CD14-positive monocyte (primary cell): ENCODE measurements around the gene SERPINB11. TPM values are rescaled to one million over a fixed set of nuclear protein-coding genes. Genes with fewer than 3 reads are reported as not detected.

ENCODE experiments used
- DNase-seq, 3 donors: peaks; one replicate each; pipeline ENCODE4 v3.0.0-alpha.2; 2011 to 2022
- H2AFZ ChIP-seq: 2 replicates; pipeline ENCODE4 v1.6.0; 2012; ENCODE audit warnings: mild to moderate bottlenecking, low read depth, low read length, inconsistent platforms; ENCODE audit not compliant: insufficient read depth, poor library complexity, severe bottlenecking
- H3K27ac ChIP-seq, 2 donors: 1 replicate in 1 of 2; 2 replicates in 1 of 2; pipeline ENCODE4 v1.5.1; 2012 to 2013; ENCODE audit warnings: low read length in 2 of 2, control low read depth in 1 of 2, inconsistent platforms in 1 of 2, low read depth in 1 of 2, mild to moderate bottlenecking in 1 of 2
- H3K27me3 ChIP-seq, 2 donors: one replicate each; pipeline versions ENCODE4 v1.6.0 to v1.6.1; 2011 to 2013; ENCODE audit warnings: low read length in 2 of 2; ENCODE audit not compliant: control insufficient read depth in 2 of 2, insufficient read depth in 2 of 2
- H3K36me3 ChIP-seq, 2 donors: replicated peaks in 1 of 2; 1 replicate in 1 of 2; 2 replicates in 1 of 2; pipeline versions ENCODE4 v1.5.1 to v1.6.1; 2012 to 2013; ENCODE audit warnings: low read length in 2 of 2, control low read depth in 1 of 2, inconsistent platforms in 1 of 2, mild to moderate bottlenecking in 1 of 2; ENCODE audit not compliant: insufficient read depth in 2 of 2, control insufficient read depth in 1 of 2
- H3K4me1 ChIP-seq, 2 donors: 1 replicate in 1 of 2; 2 replicates in 1 of 2; pipeline versions ENCODE4 v1.5.1 to v1.6.1; 2012 to 2013; ENCODE audit warnings: low read length in 2 of 2, control low read depth in 1 of 2, inconsistent platforms in 1 of 2, mild to moderate bottlenecking in 1 of 2, moderate library complexity in 1 of 2; ENCODE audit not compliant: insufficient read depth in 2 of 2, control insufficient read depth in 1 of 2
- H3K4me2 ChIP-seq: replicated peaks from 2 replicates; pipeline ENCODE3; 2012; ENCODE audit warnings: low read length, moderate library complexity, mild to moderate bottlenecking; ENCODE audit not compliant: poor library complexity, severe bottlenecking; ENCODE audit errors: extremely low read depth
- H3K4me3 ChIP-seq, 3 experiments: fragments of 200-600 bp in 1 of 3; sonication (generic) in 1 of 3; replicated peaks in 1 of 3; 1 replicate in 2 of 3; 2 replicates in 1 of 3; pipeline ENCODE4 v1.5.1; 2011 to 2013; ENCODE audit warnings: low read length in 3 of 3, mild to moderate bottlenecking in 3 of 3, control low read depth in 2 of 3, low read depth in 2 of 3, inconsistent platforms in 1 of 3, moderate library complexity in 1 of 3
- H3K79me2 ChIP-seq: 2 replicates; pipeline ENCODE4 v1.6.0; 2012; ENCODE audit warnings: mild to moderate bottlenecking, control low read depth, inconsistent platforms, low read length, moderate library complexity; ENCODE audit not compliant: insufficient read depth
- H3K9ac ChIP-seq: 2 replicates; pipeline ENCODE4 v1.6.0; 2017; ENCODE audit warnings: low read length, mild to moderate bottlenecking; ENCODE audit not compliant: insufficient read depth, poor library complexity, severe bottlenecking
- H3K9me3 ChIP-seq, 2 donors: replicated peaks in 1 of 2; 1 replicate in 1 of 2; 2 replicates in 1 of 2; pipeline versions ENCODE4 v1.5.1 to v1.6.1; 2012 to 2013; ENCODE audit warnings: low read length in 2 of 2, control low read depth in 1 of 2; ENCODE audit not compliant: control insufficient read depth in 1 of 2, insufficient read depth in 1 of 2
- H4K20me1 ChIP-seq: 2 replicates; pipeline ENCODE4 v1.6.0; 2012; ENCODE audit warnings: mild to moderate bottlenecking, low read length, control low read depth, moderate library complexity; ENCODE audit not compliant: insufficient read depth
- H3K27ac Mint-ChIP-seq, 7 donors: one replicate each; pipeline ENCODE4 v1.8.0; 2020; ENCODE audit warnings: mild to moderate bottlenecking in 7 of 7, mixed read lengths in 7 of 7, moderate library complexity in 6 of 7, inconsistent platforms in 2 of 7
- H3K27me3 Mint-ChIP-seq, 3 donors: one replicate each; pipeline ENCODE4 v1.8.0; 2021 to 2022; ENCODE audit warnings: low read depth in 3 of 3, mild to moderate bottlenecking in 3 of 3, mixed read lengths in 3 of 3, moderate library complexity in 3 of 3, inconsistent platforms in 1 of 3
- H3K36me3 Mint-ChIP-seq, 2 donors: one replicate each; pipeline ENCODE4 v1.8.0; 2020; ENCODE audit warnings: mixed read lengths in 2 of 2, inconsistent platforms in 1 of 2, mild to moderate bottlenecking in 1 of 2
- H3K4me1 Mint-ChIP-seq: one replicate; pipeline ENCODE4 v1.8.0; 2020; ENCODE audit warnings: mild to moderate bottlenecking, mixed read lengths
- H3K4me3 Mint-ChIP-seq, 2 donors: one replicate each; pipeline ENCODE4 v1.8.0; 2020; ENCODE audit warnings: mild to moderate bottlenecking in 2 of 2, mixed read lengths in 2 of 2, moderate library complexity in 1 of 2
- H3K9me3 Mint-ChIP-seq, 7 donors: one replicate each; pipeline ENCODE4 v1.8.0; 2020 to 2022; ENCODE audit warnings: mixed read lengths in 7 of 7, mild to moderate bottlenecking in 6 of 7, moderate library complexity in 6 of 7, inconsistent platforms in 2 of 7
- CTCF ChIP-seq: fragments of 200-600 bp; IDR thresholded peaks from one replicate; pipeline ENCODE4 v1.8.0; 2022; ENCODE audit warnings: antibody characterized with exemption, mild to moderate bottlenecking
- WGBS: methylation state at CpG from one replicate; pipeline ENCODE4 v1.1.5; 2013; ENCODE audit warnings: missing lambda C conversion rate; ENCODE audit not compliant: insufficient coverage; 5-methylcytosine and 5-hydroxymethylcytosine counted together
- intact Hi-C, 2 donors: fragments of 100-400 bp; cut with micrococcal nuclease; formaldehyde crosslinking; loops; one replicate each; pipeline versions ENCODE4 v1.15.0 to v1.15.1; 2023
- polyA plus RNA-seq, 3 donors: library from polyadenylated mRNA; depleted of rRNA in 1 of 3; unstranded in 2 of 3; stranded (reverse) in 1 of 3; fragments of 300-500 nt in 2 of 3; fragments of >200 nt in 1 of 3; fragmentation: Illumina TruSeq in 2 of 3; gene quantifications; 1 replicate in 2 of 3; 2 replicates in 1 of 3; pipeline ENCODE4 v1.2.3, GENCODE V29; 2012 to 2021

Gene SERPINB11
- polyA plus RNA-seq, 3 donors: not detected

DNA sequence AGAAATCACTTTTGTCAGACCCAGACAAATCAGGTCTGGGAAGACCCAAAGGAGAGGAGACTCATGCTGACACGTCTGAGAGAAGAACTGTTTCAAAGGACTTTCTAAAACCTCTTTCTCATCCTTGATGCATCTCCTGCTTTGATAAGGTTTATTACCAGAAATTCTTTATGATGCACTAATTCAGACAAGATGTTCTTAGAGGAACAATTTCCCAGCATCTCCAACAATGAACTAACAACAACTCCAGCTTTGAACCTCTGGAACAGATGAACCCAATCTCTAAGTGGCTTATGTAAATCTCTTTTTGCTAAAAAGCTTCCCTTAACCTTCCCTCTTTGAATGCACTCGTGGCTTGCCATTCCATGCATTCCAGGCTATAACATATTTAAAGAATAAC is 15.9 kb upstream of the SERPINB11 start:
- peaks cover 5 to 19% (median 7%) of the 10 kb centered on the region in 7 donors for H3K9me3 Mint-ChIP-seq
- Histone ChIP-seq H3K4me2 (no peak overlapping the region), H3K27ac (no peak overlapping the region), H3K4me3 (no peak overlapping the region), H2AFZ (no peak overlapping the region), H3K9me3 (peaks cover 0 to 7% of the 10 kb centered on the region in 2 donors), H3K4me1 (no peaks in the 10 kb centered on the region), H3K9ac (no peak overlapping the region), H3K36me3 (no peaks in the 10 kb centered on the region), H3K27me3 (peaks cover 0 to 3% of the 10 kb centered on the region in 2 donors), H4K20me1 (no peaks in the 10 kb centered on the region), H3K79me2 (no peaks in the 10 kb centered on the region)
- no peak for TF ChIP-seq CTCF
- H3K4me1 Mint-ChIP-seq: no peaks in the 10 kb centered on the region
- intact Hi-C loops: no loop called here
- peaks cover 10 to 14% (median 12%) of the 10 kb centered on the region in 3 donors for H3K27me3 Mint-ChIP-seq
- no CpG with 5 or more reads among the region's 2 CpGs for WGBS
- no peak for DNase-seq
- no peak overlapping the region for H3K27ac Mint-ChIP-seq
- H3K36me3 Mint-ChIP-seq: no peaks in the 10 kb centered on the region
- no peak overlapping the region for H3K4me3 Mint-ChIP-seq

DNA sequence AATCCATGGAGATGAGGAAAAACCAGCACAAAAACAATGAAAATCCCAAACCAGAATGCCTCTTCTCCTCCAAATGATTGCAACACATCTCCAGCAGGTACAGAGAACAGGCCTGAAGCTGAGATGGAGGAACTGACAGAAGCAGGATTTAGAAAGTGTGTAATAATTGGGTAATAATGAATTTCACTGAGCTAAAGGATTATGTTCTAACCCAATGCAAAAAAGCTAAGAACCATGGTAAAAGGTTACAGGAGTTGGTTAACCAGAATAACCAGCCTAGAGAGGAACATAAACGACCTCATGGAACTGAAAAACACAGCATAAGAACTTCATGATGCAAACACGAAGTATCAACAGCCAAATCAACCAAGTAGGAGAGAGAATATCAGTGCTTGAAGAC is 13.7 kb upstream of the SERPINB11 start:
- Mint-ChIP-seq H3K27ac (no peak overlapping the region), H3K4me3 (peak overlapping the region in 1 of 2 donors; percentile 24), H3K36me3 (no peaks in the 10 kb centered on the region), H3K9me3 (peaks cover 7 to 22% (median 13%) of the 10 kb centered on the region in 7 donors), H3K27me3 (peaks cover 6 to 17% (median 9%) of the 10 kb centered on the region in 3 donors), H3K4me1 (no peaks in the 10 kb centered on the region)
- TF ChIP-seq CTCF: no peak
- peaks cover 0 to 7% of the 10 kb centered on the region in 2 donors for H3K9me3 ChIP-seq
- intact Hi-C loops: no loop called here
- no peaks in the 10 kb centered on the region for H3K36me3 ChIP-seq
- no peaks in the 10 kb centered on the region for H3K79me2 ChIP-seq
- H2AFZ ChIP-seq: no peak overlapping the region
- H3K27ac ChIP-seq: no peak overlapping the region
- DNase-seq: no peak
- H3K27me3 ChIP-seq: no peaks in the 10 kb centered on the region
- no peaks in the 10 kb centered on the region for H3K4me1 ChIP-seq
- H3K4me3 ChIP-seq: no peak overlapping the region
- no peaks in the 10 kb centered on the region for H4K20me1 ChIP-seq
- H3K4me2 ChIP-seq: no peak overlapping the region
- WGBS: no CpG with 5 or more reads among the region's 2 CpGs
- H3K9ac ChIP-seq: no peak overlapping the region
